Uterus (tissue), 2 donors: Measurements from ENCODE around the gene CBLC.

Source experiments
- POLR2A ChIP-seq, 2 donors: fragments of 450-650 bp; IDR thresholded peaks; one replicate each; pipeline ENCODE4 v1.6.1; 2016; ENCODE audit warnings: antibody characterized with exemption in 2 of 2, mild to moderate bottlenecking in 1 of 2, moderate library complexity in 1 of 2
- TF ChIP-seq, protein P1 (sequence below), 4 experiments: fragments of 200-600 bp in 2 of 4; fragments of 450-650 bp in 2 of 4; sonication (generic) in 2 of 4; IDR thresholded peaks; one replicate each; pipeline ENCODE4 v1.5.1; 2016 to 2019; ENCODE audit warnings: antibody characterized with exemption in 4 of 4, mild to moderate bottlenecking in 2 of 4, moderate library complexity in 1 of 4

DNA sequence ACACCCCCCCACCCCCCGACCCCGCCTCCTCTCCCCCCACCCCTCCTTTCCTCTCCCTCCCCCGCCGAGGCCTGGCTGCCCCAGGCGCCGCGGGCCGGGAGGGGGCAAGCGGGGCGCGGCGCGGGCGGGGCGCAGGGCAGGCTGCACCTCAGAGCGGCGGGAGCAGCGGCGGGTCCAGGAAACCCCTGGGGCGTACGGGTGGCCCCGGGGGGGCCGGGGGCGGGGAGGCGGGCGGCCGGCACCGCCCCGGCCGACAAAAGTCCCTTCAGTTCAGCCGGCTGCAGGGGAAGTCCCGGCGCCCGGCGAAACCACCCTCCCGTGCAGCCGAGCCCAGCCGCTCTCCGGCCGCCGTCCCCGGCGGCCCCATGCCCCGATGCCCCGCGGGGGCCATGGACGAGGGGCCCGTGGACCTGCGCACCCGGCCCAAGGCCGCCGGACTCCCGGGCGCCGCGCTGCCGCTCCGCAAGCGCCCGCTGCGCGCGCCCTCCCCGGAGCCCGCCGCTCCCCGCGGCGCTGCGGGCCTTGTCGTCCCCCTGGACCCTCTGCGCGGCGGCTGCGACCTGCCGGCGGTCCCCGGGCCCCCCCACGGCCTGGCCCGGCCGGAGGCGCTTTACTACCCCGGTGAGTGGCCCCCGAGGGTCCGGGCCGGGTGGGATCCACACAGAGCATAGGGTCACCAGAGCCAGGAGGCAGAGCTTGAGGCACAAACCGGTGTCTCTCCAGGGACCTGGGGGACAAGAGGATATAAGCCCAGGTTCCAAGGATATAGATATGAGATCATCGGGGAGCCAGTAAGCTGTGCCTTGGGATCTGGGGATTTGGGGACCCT, 29.1 kb upstream of the CBLC start, which contains the start of gene BCL3:
- TF ChIP-seq, protein P1, sequence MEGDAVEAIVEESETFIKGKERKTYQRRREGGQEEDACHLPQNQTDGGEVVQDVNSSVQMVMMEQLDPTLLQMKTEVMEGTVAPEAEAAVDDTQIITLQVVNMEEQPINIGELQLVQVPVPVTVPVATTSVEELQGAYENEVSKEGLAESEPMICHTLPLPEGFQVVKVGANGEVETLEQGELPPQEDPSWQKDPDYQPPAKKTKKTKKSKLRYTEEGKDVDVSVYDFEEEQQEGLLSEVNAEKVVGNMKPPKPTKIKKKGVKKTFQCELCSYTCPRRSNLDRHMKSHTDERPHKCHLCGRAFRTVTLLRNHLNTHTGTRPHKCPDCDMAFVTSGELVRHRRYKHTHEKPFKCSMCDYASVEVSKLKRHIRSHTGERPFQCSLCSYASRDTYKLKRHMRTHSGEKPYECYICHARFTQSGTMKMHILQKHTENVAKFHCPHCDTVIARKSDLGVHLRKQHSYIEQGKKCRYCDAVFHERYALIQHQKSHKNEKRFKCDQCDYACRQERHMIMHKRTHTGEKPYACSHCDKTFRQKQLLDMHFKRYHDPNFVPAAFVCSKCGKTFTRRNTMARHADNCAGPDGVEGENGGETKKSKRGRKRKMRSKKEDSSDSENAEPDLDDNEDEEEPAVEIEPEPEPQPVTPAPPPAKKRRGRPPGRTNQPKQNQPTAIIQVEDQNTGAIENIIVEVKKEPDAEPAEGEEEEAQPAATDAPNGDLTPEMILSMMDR (IDR thresholded peaks at IDR 0.05): no peak
- TF ChIP-seq POLR2A (IDR thresholded peaks at IDR 0.05): peak in 1 of 2 donors; percentile 35
